Measurements from ENCODE around the gene CTBP2. TPM values are rescaled to one million over a fixed set of nuclear protein-coding genes. Genes with fewer than 3 reads are reported as not detected.

The CTBP2 gene
- total RNA-seq, 1 experiment from 2014 or later: 191 TPM

DNA sequence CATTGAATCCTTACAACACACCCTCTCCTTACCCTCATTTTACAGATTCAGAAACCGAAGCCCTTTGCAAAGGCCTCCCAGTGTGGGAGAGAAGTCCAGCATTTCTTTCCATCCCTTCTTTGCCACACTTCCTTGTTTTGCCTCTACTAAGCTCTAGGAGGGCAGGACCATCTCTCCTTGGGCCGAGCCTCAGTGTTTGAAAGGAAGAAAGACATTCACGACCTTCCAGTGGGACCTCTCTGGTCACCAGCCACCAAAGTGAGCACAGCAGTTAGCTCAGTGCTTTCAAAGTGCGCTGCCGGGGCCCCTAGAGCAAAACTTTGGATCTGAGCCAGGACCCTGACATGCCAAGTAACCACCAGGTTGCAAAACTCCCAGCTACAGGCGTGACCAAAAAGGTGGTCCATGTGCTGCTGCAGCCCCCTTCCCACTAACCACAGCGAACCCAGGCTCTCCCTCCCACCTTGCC is 12.4 kb downstream of the CTBP2 start (continued):
- TF ChIP-seq TEAD1 (CRISPR knock-in tag; IDR thresholded peaks at IDR 0.05): no peak

DNA sequence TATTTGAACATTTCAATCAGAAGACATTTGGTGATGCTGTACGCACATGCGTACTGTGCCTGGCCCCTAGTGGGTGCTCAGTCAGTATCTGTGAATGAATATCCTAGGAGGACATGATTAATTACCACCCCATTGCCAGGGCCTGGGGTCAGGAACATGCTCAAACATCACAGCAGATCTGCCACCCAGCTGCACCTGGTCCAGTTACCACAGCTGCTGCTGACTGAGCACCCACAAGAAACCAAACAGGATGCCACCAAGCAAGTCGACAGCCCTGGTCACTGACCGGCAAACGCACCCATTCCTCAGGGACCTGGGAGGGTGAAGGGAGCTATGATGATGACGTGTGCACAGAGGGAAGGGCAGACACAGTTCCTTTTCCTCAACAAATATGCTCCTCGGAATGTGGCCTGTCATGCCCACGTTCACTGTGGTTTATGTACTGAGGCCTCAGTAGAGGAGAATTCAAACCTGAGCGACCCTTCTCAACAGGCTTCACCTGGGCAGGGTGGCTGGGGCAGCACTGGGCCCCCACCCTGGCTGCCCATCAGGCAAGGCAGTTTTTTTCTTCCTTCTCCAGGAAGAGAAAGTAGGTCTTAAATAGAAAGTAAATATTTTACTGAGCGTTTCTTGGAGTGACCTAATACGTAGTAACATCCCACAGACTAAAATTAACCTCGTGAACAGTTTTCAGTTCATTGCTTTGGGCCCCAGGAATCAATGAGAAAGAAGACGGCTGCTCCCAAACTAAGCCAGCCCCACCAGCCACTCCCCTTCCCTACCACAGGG is 13.4 kb downstream of the CTBP2 start:
- Mint-ChIP-seq H3K36me3 (peaks cover 26% of the 10 kb centered on the region), H3K27ac (peak overlapping the region; percentile 98), H3K27me3 (ENCODE audit: low read depth) (no peaks in the 10 kb centered on the region), H3K4me1 (peaks cover 89% of the 10 kb centered on the region), H3K4me3 (no peak overlapping the region), H3K9me3 (no peaks in the 10 kb centered on the region)
- ChIA-PET CTCF (interaction anchor here (0.8 to 1.7 kb wide), 2 partner anchors 15 to 99 kb away, joined by 3 to 5 read pairs; no protein-coding TSS in a partner anchor), POLR2A (no interaction called here)
- ATAC-seq (no peak), DNase-seq (ENCODE audit: low spot score) (no peak)
- TF ChIP-seq JUN (CRISPR knock-in tag; IDR thresholded peaks at IDR 0.05) (0 out of 2 replicates have a peak, but pooled peaks have one; percentile 33), ZNF396 (CRISPR knock-in tag; IDR thresholded peaks at IDR 0.05; ENCODE audit: borderline replicate concordance) (no peak)

GRCh38 chr10:125145636-125146035 is 14.7 kb downstream of the CTBP2 start:
- CTCF ChIA-PET: interaction anchor here (0.6 to 1.3 kb wide), 2 partner anchors 79 to 98 kb away, joined by 3 to 4 read pairs; no protein-coding TSS in a partner anchor
- H3K27ac Mint-ChIP-seq: peak overlapping the region; percentile 43; the same call in 1 of the 2 replicates
- POLR2A ChIA-PET: interaction anchor here (0.7 kb wide), 1 partner anchor 9 kb away, joined by 4 read pairs; no protein-coding TSS in a partner anchor
- no peak for ATAC-seq
- no peaks in the 10 kb centered on the region for H3K27me3 Mint-ChIP-seq (ENCODE audit: low read depth)
- H3K36me3 Mint-ChIP-seq: peaks cover 24% of the 10 kb centered on the region
- TF ChIP-seq SMAD4 (CRISPR knock-in tag; IDR thresholded peaks at IDR 0.05) (no peak), NFATC4 (CRISPR knock-in tag; IDR thresholded peaks at IDR 0.05) (no peak), PRRX2 (CRISPR knock-in tag; IDR thresholded peaks at IDR 0.05) (no peak), ZBTB21 (CRISPR knock-in tag; IDR thresholded peaks at IDR 0.05; ENCODE audit: borderline replicate concordance) (no peak), ZNF281 (CRISPR knock-in tag; IDR thresholded peaks at IDR 0.05) (no peak), KAT7 (CRISPR knock-in tag; IDR thresholded peaks at IDR 0.05; ENCODE audit: borderline replicate concordance) (no peak)
- TF ChIP-seq, protein P1, sequence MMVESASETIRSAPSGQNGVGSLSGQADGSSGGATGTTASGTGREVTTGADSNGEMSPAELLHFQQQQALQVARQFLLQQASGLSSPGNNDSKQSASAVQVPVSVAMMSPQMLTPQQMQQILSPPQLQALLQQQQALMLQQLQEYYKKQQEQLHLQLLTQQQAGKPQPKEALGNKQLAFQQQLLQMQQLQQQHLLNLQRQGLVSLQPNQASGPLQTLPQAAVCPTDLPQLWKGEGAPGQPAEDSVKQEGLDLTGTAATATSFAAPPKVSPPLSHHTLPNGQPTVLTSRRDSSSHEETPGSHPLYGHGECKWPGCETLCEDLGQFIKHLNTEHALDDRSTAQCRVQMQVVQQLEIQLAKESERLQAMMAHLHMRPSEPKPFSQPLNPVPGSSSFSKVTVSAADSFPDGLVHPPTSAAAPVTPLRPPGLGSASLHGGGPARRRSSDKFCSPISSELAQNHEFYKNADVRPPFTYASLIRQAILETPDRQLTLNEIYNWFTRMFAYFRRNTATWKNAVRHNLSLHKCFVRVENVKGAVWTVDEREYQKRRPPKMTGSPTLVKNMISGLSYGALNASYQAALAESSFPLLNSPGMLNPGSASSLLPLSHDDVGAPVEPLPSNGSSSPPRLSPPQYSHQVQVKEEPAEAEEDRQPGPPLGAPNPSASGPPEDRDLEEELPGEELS (CRISPR knock-in tag; IDR thresholded peaks at IDR 0.05): no peak
- peaks cover 90% of the 10 kb centered on the region for H3K4me1 Mint-ChIP-seq
- no peaks in the 10 kb centered on the region for H3K9me3 Mint-ChIP-seq
- H3K4me3 Mint-ChIP-seq: peak overlapping the region; percentile 24; the same call in 1 of the 2 replicates
- DNase-seq (ENCODE audit: low spot score): no peak

- peak; percentile 59 for DNase-seq (ENCODE audit: low spot score)
- CTCF ChIA-PET: interaction anchor here (0.6 to 1.3 kb wide), 2 partner anchors 78 to 97 kb away, joined by 3 to 4 read pairs; no protein-coding TSS in a partner anchor
- POLR2A ChIA-PET: no interaction called here
- Mint-ChIP-seq H3K9me3 (no peaks in the 10 kb centered on the region), H3K27me3 (ENCODE audit: low read depth) (no peaks in the 10 kb centered on the region), H3K36me3 (peaks cover 23% of the 10 kb centered on the region), H3K4me3 (peak overlapping the region; percentile 24; the same call in 1 of the 2 replicates), H3K4me1 (peaks cover 90% of the 10 kb centered on the region), H3K27ac (peak overlapping the region; percentile 89)
- peak; percentile 75 for ATAC-seq
- TF ChIP-seq, protein P2, sequence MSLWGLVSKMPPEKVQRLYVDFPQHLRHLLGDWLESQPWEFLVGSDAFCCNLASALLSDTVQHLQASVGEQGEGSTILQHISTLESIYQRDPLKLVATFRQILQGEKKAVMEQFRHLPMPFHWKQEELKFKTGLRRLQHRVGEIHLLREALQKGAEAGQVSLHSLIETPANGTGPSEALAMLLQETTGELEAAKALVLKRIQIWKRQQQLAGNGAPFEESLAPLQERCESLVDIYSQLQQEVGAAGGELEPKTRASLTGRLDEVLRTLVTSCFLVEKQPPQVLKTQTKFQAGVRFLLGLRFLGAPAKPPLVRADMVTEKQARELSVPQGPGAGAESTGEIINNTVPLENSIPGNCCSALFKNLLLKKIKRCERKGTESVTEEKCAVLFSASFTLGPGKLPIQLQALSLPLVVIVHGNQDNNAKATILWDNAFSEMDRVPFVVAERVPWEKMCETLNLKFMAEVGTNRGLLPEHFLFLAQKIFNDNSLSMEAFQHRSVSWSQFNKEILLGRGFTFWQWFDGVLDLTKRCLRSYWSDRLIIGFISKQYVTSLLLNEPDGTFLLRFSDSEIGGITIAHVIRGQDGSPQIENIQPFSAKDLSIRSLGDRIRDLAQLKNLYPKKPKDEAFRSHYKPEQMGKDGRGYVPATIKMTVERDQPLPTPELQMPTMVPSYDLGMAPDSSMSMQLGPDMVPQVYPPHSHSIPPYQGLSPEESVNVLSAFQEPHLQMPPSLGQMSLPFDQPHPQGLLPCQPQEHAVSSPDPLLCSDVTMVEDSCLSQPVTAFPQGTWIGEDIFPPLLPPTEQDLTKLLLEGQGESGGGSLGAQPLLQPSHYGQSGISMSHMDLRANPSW (CRISPR knock-in tag; conservative IDR thresholded peaks at IDR 0.05; ENCODE audit: low read depth): no peak
- no peak for TF ChIP-seq GTF2I (CRISPR knock-in tag; conservative IDR thresholded peaks at IDR 0.05)
- no peak for TF ChIP-seq ETV6 (CRISPR knock-in tag; IDR thresholded peaks at IDR 0.05)
- no peak for TF ChIP-seq ZNF281 (CRISPR knock-in tag; IDR thresholded peaks at IDR 0.05)
- TF ChIP-seq ZNF138 (CRISPR knock-in tag; conservative IDR thresholded peaks at IDR 0.05): no peak
- no peak for TF ChIP-seq PRRX2 (CRISPR knock-in tag; IDR thresholded peaks at IDR 0.05)
- no peak for TF ChIP-seq JAZF1 (CRISPR knock-in tag; IDR thresholded peaks at IDR 0.05)
- no peak for TF ChIP-seq SMAD4 (CRISPR knock-in tag; IDR thresholded peaks at IDR 0.05)
- TF ChIP-seq ELF4 (CRISPR knock-in tag; IDR thresholded peaks at IDR 0.05; ENCODE audit: low read depth): no peak
Observed at GRCh38 chr10:125144693-125145623, 15.4 kb downstream of the CTBP2 start.

Data from WTC11 (cell line).